IMR-90 (cell line): ENCODE data around the gene PGGHG. TPM values are rescaled to one million over a fixed set of nuclear protein-coding genes. Genes with fewer than 3 reads are reported as not detected.

Experiments used
- ATAC-seq: fragments of 200-7000 bp; cut with Tn5 transposase; 2 replicates; pipeline ENCODE4 v1.9.1; 2020; ENCODE audit warnings: low read depth, mild to moderate bottlenecking, moderate library complexity
- BruUV-seq: library from RNA; stranded (reverse); fragments of 400-500 nt; replicated peaks from 2 replicates; lab custom pipeline; 2021; lab: Mats Ljungman, UMichigan
- CTCF ChIA-PET: fragments of 300-600 bp; formaldehyde crosslinking; extraction: SDS; loops from one replicate; lab custom pipeline; 2021; ENCODE audit warnings: antibody characterized with exemption; lab: Yijun Ruan, JAX
- POLR2A ChIA-PET: fragments of 300-600 bp; sonication (Branson Sonifier 250); formaldehyde crosslinking; loops from one replicate; lab custom pipeline; 2022; ENCODE audit warnings: antibody characterized with exemption; ENCODE audit not compliant: unreplicated experiment; lab: Charles Lee
- DNase-seq: peaks from one replicate; pipeline ENCODE4 v3.0.0; 2013
- H2AFZ ChIP-seq: replicated peaks from 2 replicates; pipeline ENCODE3; 2013; ENCODE audit warnings: low read length, mild to moderate bottlenecking; ENCODE audit not compliant: poor library complexity
- H2AK5ac ChIP-seq: 2 replicates; pipeline ENCODE4 v1.6.1; 2013; ENCODE audit warnings: low read depth, low read length, inconsistent platforms
- H2AK9ac ChIP-seq: replicated peaks from 2 replicates; pipeline ENCODE3; 2013; ENCODE audit warnings: mild to moderate bottlenecking, low read depth, low read length, moderate library complexity; ENCODE audit not compliant: poor library complexity
- H2BK120ac ChIP-seq: 2 replicates; pipeline ENCODE4 v1.6.1; 2013; ENCODE audit warnings: low read depth, low read length, inconsistent platforms
- H2BK15ac ChIP-seq: 3 replicates; pipeline ENCODE4 v1.6.1; 2013; ENCODE audit warnings: low read depth, low read length, inconsistent platforms
- H2BK20ac ChIP-seq: 2 replicates; pipeline ENCODE4 v1.6.1; 2013; ENCODE audit warnings: low read depth, mild to moderate bottlenecking, inconsistent platforms, low read length, moderate library complexity
- H2BK5ac ChIP-seq: 2 replicates; pipeline ENCODE4 v1.6.1; 2013; ENCODE audit warnings: mild to moderate bottlenecking, low read depth, low read length, inconsistent platforms; ENCODE audit not compliant: poor library complexity, severe bottlenecking
- H3K14ac ChIP-seq: replicated peaks from 2 replicates; pipeline ENCODE4 v1.6.1; 2013; ENCODE audit warnings: low read depth, low read length, inconsistent platforms
- H3K18ac ChIP-seq: 2 replicates; pipeline ENCODE4 v1.6.1; 2013; ENCODE audit warnings: low read depth, low read length, control low read depth
- H3K23ac ChIP-seq: 2 replicates; pipeline ENCODE4 v1.6.1; 2013; ENCODE audit warnings: low read depth, low read length, inconsistent platforms
- H3K27ac ChIP-seq: 2 replicates; pipeline ENCODE4 v1.5.1; 2013; ENCODE audit warnings: mild to moderate bottlenecking, control low read depth, low read length; ENCODE audit not compliant: insufficient read depth
- H3K27me3 ChIP-seq: 2 replicates; pipeline ENCODE4 v1.6.1; 2013; ENCODE audit warnings: low read length; ENCODE audit not compliant: control insufficient read depth, insufficient read depth
- H3K36me3 ChIP-seq: 2 replicates; pipeline ENCODE4 v1.6.1; 2013; ENCODE audit warnings: low read length, mixed read lengths; ENCODE audit not compliant: control insufficient read depth, insufficient read depth
- H3K4ac ChIP-seq: 2 replicates; pipeline ENCODE4 v1.6.1; 2013; ENCODE audit warnings: low read depth, low read length, inconsistent platforms
- H3K4me1 ChIP-seq: 2 replicates; pipeline ENCODE4 v1.6.1; 2013; ENCODE audit warnings: low read length, mixed read lengths; ENCODE audit not compliant: control insufficient read depth, insufficient read depth
- H3K4me2 ChIP-seq: 2 replicates; pipeline ENCODE4 v1.6.1; 2013; ENCODE audit warnings: low read depth, mild to moderate bottlenecking, control low read depth, low read length, moderate library complexity
- H3K4me3 ChIP-seq: 2 replicates; pipeline ENCODE4 v1.5.1; 2013; ENCODE audit warnings: low read depth, mild to moderate bottlenecking, control low read depth, low read length, moderate library complexity; ENCODE audit not compliant: insufficient read depth
- H3K56ac ChIP-seq: 2 replicates; pipeline ENCODE4 v1.6.1; 2013; ENCODE audit warnings: low read length, inconsistent platforms; ENCODE audit not compliant: insufficient read depth; ENCODE audit errors: extremely low read depth
- H3K79me1 ChIP-seq, 2 experiments: 2 replicates each; pipeline ENCODE4 v1.6.1; 2013; ENCODE audit warnings: low read length in 2 of 2, inconsistent platforms in 1 of 2, low read depth in 1 of 2
- H3K9ac ChIP-seq: 2 replicates; pipeline ENCODE4 v1.6.1; 2013; ENCODE audit warnings: low read depth, low read length, control low read depth
- H3K9me1 ChIP-seq: 2 replicates; pipeline ENCODE4 v1.6.1; 2013; ENCODE audit warnings: low read length, inconsistent platforms; ENCODE audit not compliant: insufficient read depth
- H3K9me3 ChIP-seq: 2 replicates; pipeline ENCODE4 v1.6.1; 2013; ENCODE audit warnings: low read length; ENCODE audit not compliant: control insufficient read depth, insufficient read depth
- H4K20me1 ChIP-seq: 2 replicates; pipeline ENCODE4 v1.6.1; 2013; ENCODE audit warnings: low read length, inconsistent platforms; ENCODE audit not compliant: insufficient read depth
- H4K5ac ChIP-seq: 2 replicates; pipeline ENCODE4 v1.6.1; 2013; ENCODE audit warnings: mild to moderate bottlenecking, low read depth, low read length, control low read depth
- H4K8ac ChIP-seq, 2 experiments: 2 replicates each; pipeline ENCODE4 v1.6.1; 2013; ENCODE audit warnings: low read depth in 2 of 2, low read length in 2 of 2, control low read depth in 1 of 2, inconsistent platforms in 1 of 2
- H4K91ac ChIP-seq: 2 replicates; pipeline ENCODE4 v1.6.1; 2013; ENCODE audit warnings: low read depth, low read length, inconsistent platforms; ENCODE audit not compliant: insufficient read depth
- BHLHE40 ChIP-seq: fragments of 150-350 bp; IDR thresholded peaks from 2 replicates; pipeline ENCODE4 v1.6.1; 2016; ENCODE audit warnings: mild to moderate bottlenecking, low read depth, low read length
- CEBPB ChIP-seq: IDR thresholded peaks from 2 replicates; pipeline ENCODE4 v1.6.1; 2012; ENCODE audit warnings: low read depth, low read length, improper control_type of control experiment
- CHD1 ChIP-seq: IDR thresholded peaks from 2 replicates; pipeline ENCODE4 v1.6.1; 2012; ENCODE audit warnings: low read depth, low read length, improper control_type of control experiment
- FOS ChIP-seq: fragments of 150-350 bp; IDR thresholded peaks from 2 replicates; pipeline ENCODE4 v1.6.1; 2016; ENCODE audit warnings: low read depth, low read length
- MAFK ChIP-seq: IDR thresholded peaks from 2 replicates; pipeline ENCODE4 v1.6.1; 2012; ENCODE audit warnings: low read depth, low read length, improper control_type of control experiment
- MAZ ChIP-seq: IDR thresholded peaks from 2 replicates; pipeline ENCODE4 v1.6.1; 2012; ENCODE audit warnings: low read depth, mild to moderate bottlenecking, low read length, improper control_type of control experiment, moderate library complexity, borderline replicate concordance
- MXI1 ChIP-seq: IDR thresholded peaks from 2 replicates; pipeline ENCODE4 v1.6.1; 2012; ENCODE audit warnings: low read depth, mild to moderate bottlenecking, low read length, moderate library complexity, borderline replicate concordance
- NFE2L2 ChIP-seq: fragments of 150-350 bp; IDR thresholded peaks from 2 replicates; pipeline ENCODE4 v1.6.1; 2016; ENCODE audit warnings: low read depth, mild to moderate bottlenecking, low read length
- POLR2A ChIP-seq: IDR thresholded peaks from 2 replicates; pipeline ENCODE4 v1.6.1; 2012; ENCODE audit warnings: mild to moderate bottlenecking, low read depth, low read length
- RAD21 ChIP-seq: IDR thresholded peaks from 2 replicates; pipeline ENCODE4 v1.6.1; 2012; ENCODE audit warnings: low read length, improper control_type of control experiment
- RCOR1 ChIP-seq: IDR thresholded peaks from 2 replicates; pipeline ENCODE4 v1.6.1; 2012; ENCODE audit warnings: mild to moderate bottlenecking, low read length, improper control_type of control experiment; ENCODE audit not compliant: insufficient replicate concordance
- RFX5 ChIP-seq: IDR thresholded peaks from 2 replicates; pipeline ENCODE4 v1.8.0; 2012; ENCODE audit warnings: low read depth, mild to moderate bottlenecking, low read length, moderate library complexity
- SMC3 ChIP-seq: fragments of 150-350 bp; IDR thresholded peaks from 2 replicates; pipeline ENCODE4 v1.6.1; 2016; ENCODE audit warnings: low read depth, mild to moderate bottlenecking, antibody characterized with exemption, low read length, moderate library complexity
- WGBS, 2 experiments: methylation state at CpG; one replicate each; pipeline versions ENCODE4 v1.1.5 to v1.1.7; 2013; ENCODE audit warnings: missing lambda C conversion rate in 2 of 2; ENCODE audit not compliant: insufficient read length in 1 of 2; ENCODE audit errors: extremely low coverage in 2 of 2; 5-methylcytosine and 5-hydroxymethylcytosine counted together
- dilution Hi-C: fragments of 300-500 bp; cut with HindIII; formaldehyde crosslinking; loops from one replicate; pipeline ENCODE4 v1.14.3; 2018; ENCODE audit warnings: low sequenced_read_pairs; ENCODE audit not compliant: unreplicated experiment
- in situ Hi-C: fragments of 300-500 bp; cut with MboI; formaldehyde crosslinking; loops from 3 replicates; pipeline ENCODE4 v1.14.3; 2019; ENCODE audit warnings: low sequenced_read_pairs, inconsistent platforms, mixed read lengths
- intact Hi-C: fragments of 100-400 bp; cut with micrococcal nuclease; formaldehyde crosslinking; loops from 2 replicates; pipeline ENCODE4 v1.10.0; 2022
- polyA plus RNA-seq, 3 experiments: library from polyadenylated mRNA; depleted of rRNA; stranded (reverse); fragments of >200 nt; gene quantifications; 2 replicates each; pipeline ENCODE4 v1.2.3, GENCODE V29; 2012; ENCODE audit warnings: low replicate concordance in 1 of 3
- total RNA-seq: library from RNA; depleted of rRNA; stranded (reverse); fragments of >200 nt; gene quantifications from 2 replicates; pipeline ENCODE4 v1.2.3, GENCODE V29; 2012
- TF ChIP-seq, protein P1 (sequence below): fragments of 150-350 bp; IDR thresholded peaks from 2 replicates; pipeline ENCODE4 v1.6.1; 2017; ENCODE audit warnings: mild to moderate bottlenecking, antibody characterized with exemption, low read length, low read depth
- TF ChIP-seq, protein P2 (sequence below): fragments of 150-350 bp; IDR thresholded peaks from 2 replicates; pipeline ENCODE4 v1.6.1; 2016; ENCODE audit warnings: low read depth, mild to moderate bottlenecking, low read length, moderate library complexity, borderline replicate concordance
- TF ChIP-seq, protein P3 (sequence below): conservative IDR thresholded peaks from 2 replicates; pipeline ENCODE4 v1.5.1; 2012; ENCODE audit warnings: mild to moderate bottlenecking, low read depth, low read length, improper control_type of control experiment

Gene PGGHG
- total and polyA plus RNA-seq, 2 of the 4 experiments (the other 2 are of a cell fraction), result 1.8 to 17.0 TPM

DNA sequence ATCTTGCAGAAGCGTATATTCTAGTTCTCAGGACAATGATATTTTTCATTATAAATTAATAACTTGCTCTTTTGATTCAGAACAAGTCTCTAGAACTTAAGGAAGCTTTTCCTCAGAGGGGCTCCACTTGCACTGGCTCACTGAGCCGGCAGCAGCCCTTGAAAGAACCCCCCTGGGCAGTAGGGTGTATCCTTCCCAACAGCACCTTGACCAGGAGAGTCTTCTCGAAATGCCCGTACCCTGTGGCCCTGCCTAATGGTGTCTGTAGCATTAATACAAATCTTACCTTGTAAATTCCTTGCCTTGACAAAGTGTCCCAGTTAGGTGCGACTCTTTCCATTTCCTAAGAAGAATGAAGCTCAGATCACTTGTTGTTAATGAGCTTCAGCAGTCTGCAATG is 38.7 kb upstream of the PGGHG start:
- no peak for DNase-seq
- Histone ChIP-seq H2AK5ac (no peak overlapping the region), H2BK120ac (no peak overlapping the region), H2AK9ac (no peak overlapping the region), H3K27me3 (no peaks in the 10 kb centered on the region), H3K56ac (no peak overlapping the region), H3K4ac (no peak overlapping the region), H3K23ac (no peak overlapping the region), H2AFZ (no peak overlapping the region), H3K14ac (no peak overlapping the region), H3K4me2 (no peak overlapping the region), H2BK15ac (no peak overlapping the region), H4K8ac (no peak overlapping the region), H3K18ac (no peak overlapping the region), H3K4me3 (no peak overlapping the region), H4K91ac (no peak overlapping the region), H4K20me1 (peaks cover 3% of the 10 kb centered on the region; the same call in 1 of the 2 replicates), H2BK20ac (no peak overlapping the region), H3K79me1 (peaks cover 5 to 12% of the 10 kb centered on the region in 2 experiments; a peak in 3 of 4 replicates), H4K5ac (no peak overlapping the region), H3K4me1 (no peaks in the 10 kb centered on the region), H3K9ac (no peak overlapping the region), H3K9me1 (no peaks in the 10 kb centered on the region), H3K27ac (no peak overlapping the region), H2BK5ac (no peak overlapping the region), H3K36me3 (peaks cover 53% of the 10 kb centered on the region), H3K9me3 (no peaks in the 10 kb centered on the region)
- ATAC-seq, result no peak
- dilution Hi-C loops (no loop called here), intact Hi-C loops (loop anchor here (2.0 kb wide), 1 partner anchor 113 kb away; no protein-coding TSS in a partner anchor), in situ Hi-C loops (no loop called here)
- TF ChIP-seq CEBPB (no peak), SMC3 (no peak), POLR2A (no peak), FOS (no peak), NFE2L2 (no peak), RCOR1 (no peak), CHD1 (no peak), MAFK (no peak), MXI1 (no peak), RAD21 (no peak), RFX5 (no peak), BHLHE40 (no peak), MAZ (no peak)
- TF ChIP-seq, protein P1, sequence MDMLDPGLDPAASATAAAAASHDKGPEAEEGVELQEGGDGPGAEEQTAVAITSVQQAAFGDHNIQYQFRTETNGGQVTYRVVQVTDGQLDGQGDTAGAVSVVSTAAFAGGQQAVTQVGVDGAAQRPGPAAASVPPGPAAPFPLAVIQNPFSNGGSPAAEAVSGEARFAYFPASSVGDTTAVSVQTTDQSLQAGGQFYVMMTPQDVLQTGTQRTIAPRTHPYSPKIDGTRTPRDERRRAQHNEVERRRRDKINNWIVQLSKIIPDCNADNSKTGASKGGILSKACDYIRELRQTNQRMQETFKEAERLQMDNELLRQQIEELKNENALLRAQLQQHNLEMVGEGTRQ, result no peak
- TF ChIP-seq, protein P2, sequence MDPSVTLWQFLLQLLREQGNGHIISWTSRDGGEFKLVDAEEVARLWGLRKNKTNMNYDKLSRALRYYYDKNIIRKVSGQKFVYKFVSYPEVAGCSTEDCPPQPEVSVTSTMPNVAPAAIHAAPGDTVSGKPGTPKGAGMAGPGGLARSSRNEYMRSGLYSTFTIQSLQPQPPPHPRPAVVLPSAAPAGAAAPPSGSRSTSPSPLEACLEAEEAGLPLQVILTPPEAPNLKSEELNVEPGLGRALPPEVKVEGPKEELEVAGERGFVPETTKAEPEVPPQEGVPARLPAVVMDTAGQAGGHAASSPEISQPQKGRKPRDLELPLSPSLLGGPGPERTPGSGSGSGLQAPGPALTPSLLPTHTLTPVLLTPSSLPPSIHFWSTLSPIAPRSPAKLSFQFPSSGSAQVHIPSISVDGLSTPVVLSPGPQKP, result no peak
- TF ChIP-seq, protein P3, sequence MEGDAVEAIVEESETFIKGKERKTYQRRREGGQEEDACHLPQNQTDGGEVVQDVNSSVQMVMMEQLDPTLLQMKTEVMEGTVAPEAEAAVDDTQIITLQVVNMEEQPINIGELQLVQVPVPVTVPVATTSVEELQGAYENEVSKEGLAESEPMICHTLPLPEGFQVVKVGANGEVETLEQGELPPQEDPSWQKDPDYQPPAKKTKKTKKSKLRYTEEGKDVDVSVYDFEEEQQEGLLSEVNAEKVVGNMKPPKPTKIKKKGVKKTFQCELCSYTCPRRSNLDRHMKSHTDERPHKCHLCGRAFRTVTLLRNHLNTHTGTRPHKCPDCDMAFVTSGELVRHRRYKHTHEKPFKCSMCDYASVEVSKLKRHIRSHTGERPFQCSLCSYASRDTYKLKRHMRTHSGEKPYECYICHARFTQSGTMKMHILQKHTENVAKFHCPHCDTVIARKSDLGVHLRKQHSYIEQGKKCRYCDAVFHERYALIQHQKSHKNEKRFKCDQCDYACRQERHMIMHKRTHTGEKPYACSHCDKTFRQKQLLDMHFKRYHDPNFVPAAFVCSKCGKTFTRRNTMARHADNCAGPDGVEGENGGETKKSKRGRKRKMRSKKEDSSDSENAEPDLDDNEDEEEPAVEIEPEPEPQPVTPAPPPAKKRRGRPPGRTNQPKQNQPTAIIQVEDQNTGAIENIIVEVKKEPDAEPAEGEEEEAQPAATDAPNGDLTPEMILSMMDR, result no peak
- POLR2A ChIA-PET, result interaction anchor here (0.6 kb wide), 1 partner anchor 157 kb away, joined by 3 read pairs; no protein-coding TSS in a partner anchor
- WGBS, 2 experiments, result no CpG with 5 or more reads among the region's 5 CpGs
- no TSS peak for BruUV-seq
- CTCF ChIA-PET, result interaction anchor here (0.9 to 1.4 kb wide), 5 partner anchors 9 to 112 kb away, joined by 3 to 10 read pairs (median 4); no protein-coding TSS in a partner anchor
